HG03139 (cell line): ENCODE results near the gene MYL11.
"Not testable (repeated sequence)": the region's sequence is repeated elsewhere in the genome, so short reads cannot be mapped to it uniquely, and the experiment has no call there.

Experiments used
- ATAC-seq: cut with Tn5 transposase; IDR thresholded peaks from one replicate; pipeline ENCODE4 v1.9.1; 2021; ENCODE audit not compliant: unreplicated experiment

The MYL11 gene

GRCh38 chr16:30395155-30395991 lies 20.8 kb downstream of the MYL11 start, which contains the start of gene ZNF48:
Gene ZNF48, plus strand, starts transcription at chr16:30395420. Its CDS starts 375 bp downstream, at chr16:30395795.
- peak; percentile 57 for ATAC-seq

- ATAC-seq: no peak
Observed at GRCh38 chr16:30395992-30396585, 21.5 kb downstream of the MYL11 start.

- ATAC-seq: not testable (repeated sequence)
Observed at GRCh38 chr16:30396627-30397026, 22.0 kb downstream of the MYL11 start.

GRCh38 chr16:30397056-30397455 lies 22.5 kb downstream of the MYL11 start:
- no peak for ATAC-seq

- ATAC-seq: no peak
Observed at GRCh38 chr16:30397776-30398660, 23.4 kb downstream of the MYL11 start.

GRCh38 chr16:30398661-30399434 lies 24.2 kb downstream of the MYL11 start:
- no peak for ATAC-seq

GRCh38 chr16:30399435-30400186 lies 25.0 kb downstream of the MYL11 start:
- ATAC-seq: no peak

- no peak for ATAC-seq
Observed at GRCh38 chr16:30401768-30402425, 27.3 kb downstream of the MYL11 start.

- ATAC-seq: no peak
Observed at GRCh38 chr16:30406795-30407101, 32.1 kb downstream of the MYL11 start.

GRCh38 chr16:30407102-30407803 lies 32.7 kb downstream of the MYL11 start, which contains the start of gene ZNF771:
Gene ZNF771, plus strand, starts transcription at chr16:30407606. Its CDS starts 448 bp downstream, at chr16:30408054.
- ATAC-seq: peak; percentile 67

- no peak for ATAC-seq
Observed at GRCh38 chr16:30407804-30408534, 33.4 kb downstream of the MYL11 start.

GRCh38 chr16:30409125-30410060 lies 34.8 kb downstream of the MYL11 start:
- ATAC-seq: no peak

GRCh38 chr16:30413112-30413806 lies 38.7 kb downstream of the MYL11 start:
- no peak for ATAC-seq

GRCh38 chr16:30414159-30414558 lies 39.6 kb downstream of the MYL11 start:
- ATAC-seq: no peak

GRCh38 chr16:30416047-30416603 lies 41.5 kb downstream of the MYL11 start:
- no peak for ATAC-seq
